K562 treated with DMSO at 1 percent for 12 hours (cell line): ENCODE data around the gene XRCC5. TPM values are rescaled to one million over a fixed set of nuclear protein-coding genes. Genes with fewer than 3 reads are reported as not detected.

Source experiments
- total RNA-seq: library from RNA; unstranded; fragments of 300-600 nt; gene quantifications from 2 replicates; pipeline ENCODE4 v1.2.3, GENCODE V29; 2022; ENCODE audit not compliant: insufficient read depth

The XRCC5 gene
- total RNA-seq, result 62.2 and 116 TPM in 2 replicates

GRCh38 chr2:216108967-216109921, at the start of gene XRCC5:
Gene XRCC5 (plus strand): TSS chr2:216109348. CDS start chr2:216109437, 89 bp downstream.

GRCh38 chr2:216081487-216082116, 27.5 kb upstream of the XRCC5 start, which contains the start of the genes PECR and TMEM169:
Gene PECR (minus strand): TSS chr2:216081809. CDS start chr2:216081741, 68 bp downstream.
Gene TMEM169 (plus strand): TSS chr2:216081919. CDS start chr2:216095964, 14,045 bp downstream.

Other genes with a start within 250 kb of the XRCC5 start
- gene MREG, start 95.8 kb upstream of the XRCC5 start, total RNA-seq, result 3.2 and 3.3 TPM in 2 replicates
- 9.5 and 10.1 TPM in 2 replicates for gene PECR, start 27.5 kb upstream of the XRCC5 start, total RNA-seq
- 0.51 and 0.77 TPM in 2 replicates for gene TMEM169, start 27.4 kb upstream of the XRCC5 start, total RNA-seq